ENCODE measurements around the gene DAAM2.

The DAAM2 gene

DNA sequence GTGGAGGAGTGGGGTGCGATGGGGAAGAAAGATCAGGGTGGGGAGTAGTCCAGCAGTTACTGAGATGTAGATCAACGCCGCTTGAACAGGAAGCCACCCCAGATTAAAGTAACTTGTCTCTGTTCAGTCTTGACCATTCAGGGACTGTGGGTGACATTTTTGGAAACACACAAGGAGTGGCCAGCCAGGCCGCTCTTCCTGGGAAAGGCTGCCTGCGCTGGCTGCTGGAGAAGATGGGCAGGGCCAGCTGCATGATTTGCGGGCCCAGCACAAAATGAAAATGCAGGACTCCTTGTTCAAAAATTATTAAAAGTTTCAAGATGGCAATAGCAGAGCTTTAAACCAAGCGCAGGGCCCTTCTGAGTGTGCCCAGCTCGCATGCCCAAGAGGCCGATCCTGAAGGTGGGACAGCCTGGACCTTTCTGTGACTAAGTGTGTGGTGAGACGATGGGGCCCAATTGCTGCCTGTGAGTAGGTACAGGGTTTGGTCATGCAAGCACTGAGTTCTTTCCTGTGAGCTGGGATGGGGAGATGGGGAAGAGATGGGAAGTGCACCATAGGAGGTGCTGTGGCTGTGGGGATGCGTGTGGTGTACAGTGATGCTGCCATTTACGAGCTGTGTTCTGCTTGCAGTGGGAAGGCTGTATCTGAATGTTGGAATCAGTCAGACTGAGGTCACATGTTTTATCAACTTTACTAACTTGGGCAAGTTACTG lies 51.3 kb downstream of the DAAM2 start:
- no peak for DNase-seq

DNA sequence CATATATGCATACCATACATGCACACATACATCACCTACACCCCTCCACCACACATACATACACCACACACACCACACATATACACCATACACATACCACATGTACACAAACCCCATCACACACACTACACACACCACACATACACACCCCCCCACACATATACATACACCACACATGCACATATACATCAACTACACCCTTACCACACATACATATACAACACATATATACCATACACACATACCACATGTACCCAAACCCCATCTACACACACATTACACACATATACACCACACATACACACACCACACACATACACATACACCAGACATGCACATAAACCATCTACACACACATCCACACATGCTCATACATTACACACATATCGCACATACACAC lies 52.7 kb downstream of the DAAM2 start:
- no peak for DNase-seq

DNA sequence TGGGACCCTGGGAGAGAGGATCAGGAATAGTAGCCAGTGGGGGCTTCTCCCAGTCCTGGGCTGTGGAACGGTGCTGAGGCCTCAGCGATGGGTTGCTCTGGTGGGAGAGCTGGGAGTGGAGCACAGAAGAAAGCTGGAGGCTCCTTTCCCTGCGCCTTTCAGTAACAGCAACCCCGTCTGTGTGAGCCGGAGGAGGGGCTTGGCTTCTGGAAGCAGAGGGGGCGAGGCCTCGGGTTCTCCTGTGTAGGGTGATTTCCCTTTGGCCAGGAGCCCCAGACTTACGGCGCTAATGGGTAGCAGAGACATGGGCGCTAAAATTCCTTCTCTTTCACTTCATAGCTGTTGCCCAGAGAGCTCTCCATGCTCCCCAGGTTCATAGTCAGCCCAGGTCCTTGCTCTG lies 55.0 kb downstream of the DAAM2 start:
- peak in 16 of 56 donors; percentile 9 to 64 (median 26) for DNase-seq

DNA sequence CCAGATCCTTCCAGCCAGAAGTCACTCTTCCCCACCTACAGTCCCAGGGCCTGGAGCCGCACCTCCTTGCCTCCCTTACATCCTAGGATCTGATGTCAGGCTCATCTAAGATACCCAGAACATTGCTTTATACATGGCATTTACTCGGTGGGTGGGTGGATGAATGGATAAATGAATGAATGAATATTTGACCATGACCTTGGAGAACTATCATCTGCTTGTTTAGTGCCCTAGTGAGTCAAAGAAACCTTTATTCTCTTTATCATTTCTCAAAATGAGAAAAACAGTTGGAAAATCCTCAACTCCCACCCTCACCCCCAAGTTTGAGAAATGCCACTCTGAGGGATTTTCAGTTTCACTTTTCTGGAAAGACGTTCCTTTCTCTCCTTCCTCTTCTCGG lies 56.0 kb downstream of the DAAM2 start:
- DNase-seq: no peak

DNA sequence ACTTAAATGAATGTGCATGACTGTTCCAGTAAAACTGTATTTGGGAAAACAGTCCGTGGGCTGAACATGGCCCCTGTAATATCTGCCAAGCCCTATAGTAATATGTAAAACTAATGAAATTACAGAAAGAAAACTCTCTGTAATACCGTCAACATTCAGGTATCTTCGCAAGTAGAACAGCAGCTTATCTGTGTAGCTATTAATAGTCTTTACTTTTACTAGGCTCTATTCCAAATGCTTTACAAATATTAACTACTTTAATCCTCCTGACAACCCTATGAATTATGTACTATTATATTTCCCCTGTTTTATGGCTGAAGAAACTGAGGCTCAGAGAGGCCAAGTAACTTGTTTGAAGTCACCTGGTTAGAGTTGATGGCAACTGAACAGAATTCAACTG lies 57.1 kb downstream of the DAAM2 start:
- no peak for DNase-seq

DNA sequence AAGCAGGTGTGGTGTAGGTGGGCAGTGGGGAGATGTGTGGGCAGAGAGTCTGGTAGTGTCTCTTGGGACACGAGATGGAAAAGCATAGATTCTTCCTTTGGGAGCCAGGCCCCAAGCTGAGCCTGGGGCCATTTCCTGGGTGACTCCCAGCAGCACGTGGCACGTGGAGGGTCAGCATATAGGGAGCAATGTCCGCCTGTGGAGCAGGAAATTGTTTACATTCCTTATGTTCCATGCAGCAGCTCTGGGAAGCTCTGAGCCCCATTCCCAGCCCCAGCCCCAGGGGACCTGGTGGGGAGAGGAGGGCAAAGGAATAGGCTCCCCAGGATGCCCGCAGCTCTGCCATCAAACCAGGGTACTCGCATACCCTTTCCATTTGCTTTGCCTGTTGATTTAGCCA lies 57.6 kb downstream of the DAAM2 start:
- no peak for DNase-seq

DNA sequence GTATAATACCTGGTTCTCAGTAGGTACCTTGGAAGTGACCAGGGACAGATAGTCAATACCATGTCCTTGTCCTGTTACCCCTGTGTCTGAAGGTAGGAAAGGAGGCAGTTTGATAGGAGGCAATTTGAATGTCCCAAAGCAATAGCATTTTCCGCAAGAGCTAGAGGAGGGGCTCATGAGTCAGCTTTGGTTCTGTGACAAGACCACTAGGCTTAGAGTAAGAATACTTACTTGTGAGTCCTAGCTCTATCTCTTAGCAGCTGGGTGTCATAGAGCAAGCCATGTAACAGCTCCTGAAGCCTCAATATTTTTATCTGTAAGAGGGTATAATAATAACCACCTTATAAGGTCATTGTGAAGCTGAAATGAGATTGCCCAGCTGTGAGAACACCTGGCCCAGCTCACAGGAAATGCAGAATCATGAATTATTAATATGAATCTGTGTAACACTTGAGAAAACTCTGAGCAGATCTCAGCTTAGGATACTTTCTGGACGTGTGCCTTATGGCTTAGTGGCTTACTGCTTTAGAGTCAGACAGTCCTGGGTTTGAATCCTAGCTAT lies 58.6 kb downstream of the DAAM2 start:
- DNase-seq: no peak

DNA sequence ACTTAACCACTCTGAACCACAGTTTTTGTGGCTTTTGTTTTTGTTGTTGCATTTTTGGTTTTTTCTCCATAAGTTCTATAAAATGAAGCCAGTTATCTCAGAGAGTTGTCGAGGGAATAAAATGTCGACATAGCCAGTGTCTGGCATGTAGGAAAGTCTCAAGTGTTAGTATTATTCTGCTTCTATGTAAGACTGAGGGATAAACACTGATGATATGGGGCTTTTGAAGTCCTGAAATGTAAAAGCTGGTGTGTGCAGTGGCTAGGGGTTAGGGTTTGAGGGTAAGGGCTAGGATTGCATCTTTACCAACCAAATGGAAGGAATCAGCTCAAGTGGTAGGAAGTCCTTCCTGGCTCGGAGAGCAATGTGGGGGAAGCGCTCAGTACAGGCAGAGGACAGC lies 59.2 kb downstream of the DAAM2 start:
- no peak for DNase-seq

DNA sequence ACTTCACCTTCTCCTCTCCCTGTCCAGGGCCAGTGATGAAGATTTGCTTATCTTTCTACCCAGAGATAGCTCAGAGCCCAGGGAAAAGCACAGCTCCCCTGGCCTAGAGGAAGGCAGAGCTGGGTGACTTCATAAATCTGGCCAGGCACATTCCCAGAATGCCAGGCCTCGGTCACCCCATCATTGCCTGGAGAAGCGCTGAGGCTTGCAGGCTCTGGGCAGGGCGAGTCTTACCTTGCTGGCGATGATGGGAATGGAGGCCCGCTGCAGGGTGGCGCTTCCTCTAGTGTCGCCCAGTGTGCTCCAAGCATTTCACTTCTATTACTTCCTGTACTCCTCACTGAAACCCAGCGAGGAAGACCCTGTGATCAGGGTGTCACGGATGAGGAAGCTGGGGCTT lies 60.1 kb downstream of the DAAM2 start:
- DNase-seq: no peak

DNA sequence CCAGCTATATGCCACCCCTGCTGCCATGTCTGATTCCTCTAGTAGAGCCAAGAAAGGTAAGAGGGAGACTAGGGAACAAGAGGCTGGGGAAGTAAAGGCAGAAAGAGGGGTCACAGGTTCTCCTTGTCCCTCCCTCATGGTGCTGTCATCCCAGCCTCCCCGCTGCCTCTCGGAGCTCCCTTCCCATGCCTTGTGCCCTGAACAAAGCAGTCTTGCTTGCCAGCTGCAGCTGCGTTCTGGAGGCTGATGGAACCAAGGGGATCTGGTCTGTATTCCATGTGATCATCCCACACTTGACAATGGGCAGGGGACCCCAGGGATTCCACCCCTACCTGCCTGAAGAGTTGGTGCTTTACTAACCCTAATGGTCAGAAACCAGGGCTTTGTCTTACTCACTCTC lies 61.4 kb downstream of the DAAM2 start:
- DNase-seq: peak in 28 of 56 donors; percentile 5 to 67 (median 26)

DNA sequence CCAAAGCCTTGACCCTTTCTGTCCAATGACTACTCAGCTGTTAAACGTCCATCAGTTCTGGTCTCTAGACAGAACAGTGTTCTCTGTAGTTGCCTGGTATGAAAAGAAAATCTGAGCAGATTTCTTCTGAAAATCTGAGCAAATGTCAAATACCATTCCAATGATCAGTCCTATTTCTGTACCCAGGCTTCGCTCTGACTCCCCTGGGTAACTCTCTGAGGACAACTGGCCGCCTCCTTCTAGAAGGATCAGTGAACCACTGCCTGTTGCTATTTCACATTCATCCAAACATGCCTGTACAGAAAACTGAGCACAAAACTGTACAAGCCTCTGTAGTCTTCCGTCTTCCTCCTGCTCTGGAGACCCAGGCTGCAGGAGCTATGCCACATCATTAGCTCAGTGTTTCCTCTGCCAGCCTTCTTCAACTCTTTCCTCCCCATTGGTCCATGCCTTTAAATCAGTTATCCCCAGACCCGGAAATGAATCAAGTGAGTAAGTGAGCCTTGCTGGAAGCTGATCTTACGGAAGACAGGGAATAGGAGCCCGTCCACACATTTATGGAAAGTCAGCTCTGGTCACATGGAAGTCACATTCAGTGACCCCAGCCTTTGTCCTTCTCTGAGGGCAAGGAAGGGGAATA lies 63.3 kb downstream of the DAAM2 start:
- no peak for DNase-seq

DNA sequence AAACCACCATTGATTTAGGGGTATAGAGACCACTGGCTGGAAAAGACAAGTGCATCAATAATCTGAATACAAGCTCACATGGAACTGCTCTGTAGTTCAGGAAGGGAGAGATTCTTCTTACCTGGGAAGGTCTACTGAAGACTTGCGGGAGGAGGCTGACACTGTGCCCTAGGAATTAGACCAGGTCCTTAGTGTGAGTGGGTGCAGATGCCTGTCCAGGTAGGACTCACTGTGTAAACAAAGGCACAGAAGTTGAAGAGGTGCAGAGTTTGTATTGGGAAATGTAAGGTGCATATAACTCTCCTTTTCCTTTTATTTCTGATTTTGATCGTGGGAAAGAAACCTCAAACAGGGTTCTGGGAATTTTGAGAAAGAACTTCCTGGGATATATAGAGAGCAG lies 66.8 kb downstream of the DAAM2 start:
- no peak for DNase-seq

DNA sequence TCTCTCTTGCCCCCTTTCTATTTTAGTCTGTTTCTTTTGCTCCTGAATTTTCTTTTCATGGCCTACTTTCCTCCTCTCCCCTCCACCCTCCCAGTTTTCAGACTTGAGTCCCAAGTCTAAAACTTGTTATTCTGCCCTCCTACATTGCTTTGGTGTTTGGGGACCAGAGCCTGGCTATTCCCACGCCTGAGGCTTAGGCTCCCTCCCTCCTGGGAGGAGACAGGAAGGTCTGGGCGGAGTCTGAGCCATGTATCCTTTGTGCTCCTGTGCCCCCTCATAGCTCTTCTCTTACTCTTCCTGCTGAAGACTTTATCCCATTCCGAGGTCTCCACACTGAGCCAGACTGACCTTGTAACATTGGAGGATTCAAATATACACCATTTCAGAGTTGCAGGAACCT lies 69.5 kb downstream of the DAAM2 start:
- no peak for DNase-seq

DNA sequence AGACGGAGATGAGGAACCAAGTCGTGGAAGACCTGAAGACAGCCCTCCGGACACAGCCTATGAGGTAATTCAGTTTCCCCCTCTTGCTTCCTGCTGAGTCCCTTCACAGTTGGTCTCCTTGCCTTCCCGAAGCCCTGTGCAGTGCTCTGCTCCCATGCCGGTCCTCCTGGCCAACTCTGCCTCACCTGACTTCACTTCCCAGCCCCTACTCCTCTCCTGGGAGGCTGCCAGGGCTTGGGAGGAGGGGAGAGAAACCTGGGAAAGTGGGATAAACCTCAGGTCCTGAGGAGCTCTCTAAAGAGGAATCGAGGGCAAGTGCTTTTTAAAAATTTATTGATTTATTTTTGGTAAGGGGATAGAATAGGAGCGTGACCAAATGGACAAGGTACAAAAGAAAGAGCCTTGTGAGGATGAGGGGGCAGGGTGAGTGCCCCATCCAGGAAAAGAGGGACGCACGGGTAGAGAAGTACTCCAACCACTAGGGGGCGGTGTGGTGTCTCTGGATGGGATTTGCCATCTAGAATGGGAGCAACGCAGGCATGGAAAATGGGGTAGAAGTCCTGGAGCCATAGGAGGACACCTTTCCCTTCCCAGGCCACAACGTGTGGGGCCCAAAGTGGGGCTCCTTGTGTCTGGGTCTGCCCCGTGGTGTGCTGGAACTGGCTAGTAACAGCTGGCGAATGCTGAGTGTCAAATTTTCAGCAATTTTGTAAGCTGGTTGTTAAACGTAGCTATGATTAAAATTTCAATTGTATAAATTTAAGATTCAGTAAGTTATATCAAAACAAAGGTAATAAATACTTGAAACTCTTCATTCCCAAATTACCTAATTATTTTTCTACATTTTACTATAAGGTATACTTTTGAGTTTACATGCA lies 73.1 kb downstream of the DAAM2 start:
- DNase-seq: peak in 33 of 56 donors; percentile 4 to 80 (median 36)

DNA sequence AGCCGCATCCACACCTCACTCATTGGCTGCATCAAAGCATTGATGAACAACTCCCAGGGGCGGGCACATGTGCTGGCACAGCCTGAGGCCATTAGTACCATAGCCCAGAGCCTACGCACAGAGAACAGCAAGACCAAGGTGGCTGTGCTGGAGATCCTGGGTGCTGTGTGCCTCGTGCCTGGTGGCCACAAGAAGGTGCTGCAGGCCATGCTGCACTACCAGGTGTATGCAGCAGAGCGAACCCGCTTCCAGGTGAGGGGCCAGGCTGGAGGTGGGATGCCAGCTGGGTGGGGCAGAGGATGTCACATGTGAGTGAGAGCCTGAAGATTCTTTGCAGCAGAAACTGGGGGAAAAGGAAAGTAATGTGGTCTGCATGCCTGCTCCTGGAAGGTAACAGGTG lies 75.4 kb downstream of the DAAM2 start:
- no peak for DNase-seq

DNA sequence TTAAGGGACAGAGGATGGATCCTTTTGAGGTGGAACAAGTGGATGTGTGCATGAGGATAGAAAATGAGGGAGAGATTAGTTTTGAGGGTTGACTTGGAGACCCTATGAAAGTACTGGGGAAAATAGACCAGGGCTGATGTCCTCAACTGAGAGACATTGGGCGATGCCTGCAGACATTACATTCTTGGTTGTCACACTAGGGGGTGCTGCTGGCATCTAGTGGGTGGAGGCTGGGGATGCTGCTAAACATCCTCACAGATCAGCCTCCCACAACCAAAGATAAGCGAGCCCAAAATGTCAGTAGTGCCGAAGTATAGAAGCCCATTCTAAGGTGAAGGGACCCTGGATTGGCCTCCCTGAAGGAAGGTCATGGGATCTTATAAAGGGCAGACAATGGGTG lies 78.8 kb downstream of the DAAM2 start:
- DNase-seq: no peak

DNA sequence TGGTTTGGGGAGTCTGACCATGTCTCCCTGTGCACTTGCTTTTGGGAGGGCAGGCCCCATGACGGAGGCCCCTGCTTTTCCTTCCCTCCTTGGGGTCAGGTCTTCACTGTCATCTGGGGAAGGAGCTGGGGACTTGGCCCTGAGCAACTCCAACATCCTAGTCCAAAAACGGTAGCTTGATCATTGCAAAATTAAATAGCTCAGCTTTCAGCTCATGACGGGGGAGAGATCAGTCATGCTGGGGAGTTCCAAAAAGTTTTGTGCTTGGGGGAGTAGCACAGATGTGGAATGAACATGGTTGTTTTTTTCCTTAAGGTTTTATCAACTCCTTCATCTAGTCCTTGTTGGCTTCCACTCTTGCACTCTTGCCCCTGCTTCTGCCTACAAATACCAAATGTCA lies 81.3 kb downstream of the DAAM2 start:
- DNase-seq: no peak

DNA sequence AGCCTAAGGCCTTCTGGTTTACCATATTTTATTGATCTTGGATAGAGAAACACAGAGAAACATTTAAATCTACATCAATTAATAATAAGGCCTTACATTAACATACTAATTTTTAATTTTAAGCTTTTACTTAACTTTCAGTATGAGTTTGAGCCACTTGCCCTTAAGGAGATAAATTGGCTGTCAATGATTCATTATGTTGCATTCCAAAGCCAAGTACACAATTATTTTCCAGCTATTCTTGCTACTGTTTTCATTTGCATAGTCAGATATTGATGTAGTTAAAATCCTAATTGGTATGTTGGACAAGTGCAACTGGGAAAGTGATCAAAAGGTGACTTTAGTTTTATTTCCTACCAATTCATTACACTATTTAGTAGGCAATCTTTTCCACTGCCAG lies 83.9 kb downstream of the DAAM2 start:
- DNase-seq: no peak

DNA sequence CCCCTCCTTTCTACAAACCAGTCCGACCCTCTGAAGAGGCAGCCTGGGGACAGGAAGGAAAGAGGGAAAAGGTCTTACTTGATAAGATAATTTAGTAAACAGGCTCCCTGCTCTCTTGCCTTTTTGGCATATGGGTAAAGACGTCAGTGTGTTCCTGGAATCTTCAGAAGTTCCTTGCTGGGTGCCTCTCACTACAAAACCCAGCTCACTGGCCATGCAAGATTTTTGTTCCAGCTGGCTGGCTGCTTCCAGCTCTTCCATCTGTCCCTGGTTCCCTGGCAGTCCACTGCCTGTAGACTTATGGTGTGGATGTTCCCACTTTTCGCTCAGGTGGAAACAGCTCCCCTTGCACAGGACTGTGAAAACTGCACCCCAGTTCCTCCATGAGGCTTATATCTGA lies 84.7 kb downstream of the DAAM2 start:
- DNase-seq: no peak

DNA sequence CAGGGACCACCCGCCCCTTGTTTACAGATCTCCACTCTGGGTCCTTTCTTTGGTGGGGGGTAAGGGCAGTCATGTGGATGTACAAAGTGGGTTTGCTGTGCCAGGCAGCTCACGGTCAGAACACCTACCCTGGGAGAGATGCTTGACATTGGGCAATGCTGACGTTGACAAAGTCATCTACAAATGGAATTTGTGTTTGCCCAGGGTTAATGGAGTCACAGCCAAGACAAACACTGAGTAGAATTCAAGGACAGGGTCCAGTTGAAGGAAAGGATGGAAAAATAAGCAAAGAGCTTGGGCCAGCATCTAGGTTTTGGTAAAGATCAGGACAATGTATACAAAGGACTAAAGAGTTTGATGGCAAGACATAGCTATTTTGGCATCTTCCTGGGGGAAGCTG lies 87.4 kb downstream of the DAAM2 start:
- DNase-seq: no peak

DNA sequence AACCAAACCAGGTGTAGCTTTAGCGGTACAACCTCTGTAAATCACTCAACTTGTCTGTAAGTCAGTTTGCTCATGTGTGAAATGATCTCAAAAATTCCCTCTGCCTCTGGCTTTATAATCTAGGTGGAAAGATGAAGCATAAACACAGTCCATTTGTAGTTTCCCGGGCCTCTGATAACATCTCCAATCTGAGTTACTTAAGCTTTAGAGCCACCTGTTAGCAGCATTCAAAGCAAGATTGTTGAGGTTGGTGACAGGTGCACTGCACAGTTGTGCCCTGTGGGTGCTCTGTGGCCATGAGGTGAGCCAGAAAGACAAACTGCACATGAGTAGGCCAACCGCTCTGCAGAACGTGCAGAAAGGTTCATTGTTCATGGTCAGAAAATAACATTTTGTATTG lies 88.4 kb downstream of the DAAM2 start:
- DNase-seq: no peak

Data from amygdala (tissue), 56 donors.